HepG2 (cell line): ENCODE data around the gene UQCRC1. TPM values are rescaled to one million over a fixed set of nuclear protein-coding genes. Genes with fewer than 3 reads are reported as not detected.

ENCODE experiments used
- BHLHE40 ChIP-seq: IDR thresholded peaks from 2 replicates; pipeline ENCODE4 v1.6.1; 2011; ENCODE audit warnings: low read length, improper control_type of control experiment
- FOXP1 ChIP-seq, 2 experiments: fragments of 450-650 bp in 1 of 2; IDR thresholded peaks; 2 replicates each; pipeline ENCODE4 v1.6.1; 2017 to 2018; ENCODE audit warnings: antibody characterized with exemption in 1 of 2
- GMEB2 ChIP-seq: IDR thresholded peaks from 2 replicates; pipeline ENCODE4 v1.6.1; 2016; ENCODE audit warnings: missing biosample characterization, missing genetic modification reagents, low read depth
- HCFC1 ChIP-seq: fragments of 150-350 bp; IDR thresholded peaks from 2 replicates; pipeline ENCODE4 v1.6.1; 2014; ENCODE audit warnings: low read depth, low read length
- HNF4A ChIP-seq: sonication (generic); formaldehyde crosslinking; IDR thresholded peaks from 2 replicates; pipeline ENCODE4 v1.4.0; 2020; ENCODE audit warnings: missing genetic modification reagents
- HOXA7 ChIP-seq: sonication (generic); formaldehyde crosslinking; IDR thresholded peaks from 2 replicates; pipeline ENCODE4 v1.8.1; 2022; ENCODE audit warnings: mild to moderate bottlenecking, missing genetic modification reagents, moderate library complexity
- KAT2B ChIP-seq: fragments of 150-350 bp; IDR thresholded peaks from 2 replicates; pipeline ENCODE4 v1.6.1; 2014; ENCODE audit warnings: low read depth, low read length, borderline replicate concordance
- PCBP1 ChIP-seq: fragments of 200-400 bp; formaldehyde crosslinking; IDR thresholded peaks from 2 replicates; pipeline ENCODE4 v1.6.1; 2017; ENCODE audit warnings: mild to moderate bottlenecking, low read depth, low read length, borderline replicate concordance
- PHB2 ChIP-seq: fragments of 450-650 bp; IDR thresholded peaks from 2 replicates; pipeline ENCODE4 v1.6.1; 2018; ENCODE audit not compliant: partially characterized antibody
- RFX3 ChIP-seq: IDR thresholded peaks from 2 replicates; pipeline ENCODE4 v1.6.1; 2016; ENCODE audit warnings: missing biosample characterization, missing genetic modification reagents
- RNF219 ChIP-seq: sonication (generic); formaldehyde crosslinking; IDR thresholded peaks from 2 replicates; pipeline ENCODE4 v1.5.0; 2020; ENCODE audit warnings: mild to moderate bottlenecking, missing genetic modification reagents
- SRF ChIP-seq: IDR thresholded peaks from 2 replicates; pipeline ENCODE4 v1.6.1; 2011; ENCODE audit warnings: mild to moderate bottlenecking, low read depth, low read length, moderate library complexity
- SRSF4 ChIP-seq: fragments of 200-400 bp; formaldehyde crosslinking; IDR thresholded peaks from one replicate; pipeline ENCODE4 v1.6.1; 2018; ENCODE audit warnings: mild to moderate bottlenecking, low read depth, low read length, moderate library complexity; ENCODE audit not compliant: poor library complexity, severe bottlenecking
- TFE3 ChIP-seq: IDR thresholded peaks from 2 replicates; pipeline ENCODE4 v1.6.1; 2016
- ZC3H13 ChIP-seq: sonication (generic); formaldehyde crosslinking; IDR thresholded peaks from 2 replicates; pipeline ENCODE4 v1.8.1; 2023; ENCODE audit warnings: mild to moderate bottlenecking, missing genetic modification reagents, moderate library complexity
- ZNF260 ChIP-seq: sonication (generic); formaldehyde crosslinking; IDR thresholded peaks from 2 replicates; pipeline ENCODE4 v1.4.0; 2020; ENCODE audit warnings: missing genetic modification reagents, low read depth, mild to moderate bottlenecking, borderline replicate concordance
- ZNF367 ChIP-seq: sonication (generic); formaldehyde crosslinking; IDR thresholded peaks from 2 replicates; pipeline ENCODE4 v1.4.0; 2020; ENCODE audit warnings: missing genetic modification reagents, borderline replicate concordance
- ZNF546 ChIP-seq: sonication (generic); formaldehyde crosslinking; conservative IDR thresholded peaks from 2 replicates; pipeline ENCODE4 v1.8.1; 2023; ENCODE audit warnings: mild to moderate bottlenecking, missing genetic modification reagents
- ZNF788 ChIP-seq: sonication (generic); formaldehyde crosslinking; IDR thresholded peaks from 2 replicates; pipeline ENCODE4 v1.5.0; 2020; ENCODE audit warnings: mild to moderate bottlenecking, missing genetic modification reagents, borderline replicate concordance
- polyA plus RNA-seq, 8 experiments: library from polyadenylated mRNA; depleted of rRNA in 3 of 8; stranded (reverse) in 7 of 8; unstranded in 1 of 8; fragments of >200 nt; fragmentation: Illumina TruSeq in 4 of 8; extraction: Trizol in 4 of 8; gene quantifications; 2 replicates each; pipeline versions ENCODE4 v1.2.1 to v1.2.3, GENCODE V29; 2011 to 2016; ENCODE audit warnings: low read depth in 4 of 8, missing spikeins in 1 of 8, mixed read lengths in 1 of 8; ENCODE audit not compliant: insufficient read depth in 1 of 8
- total RNA-seq, 5 experiments: library from RNA; depleted of rRNA; stranded (reverse); fragments of >200 nt; fragmentation: Illumina TruSeq; extraction: Trizol; gene quantifications; 2 replicates each; pipeline ENCODE4 v1.2.3, GENCODE V29; 2016; ENCODE audit warnings: low read depth in 1 of 5
- TF ChIP-seq, protein P1 (sequence below): sonication (generic); formaldehyde crosslinking; conservative IDR thresholded peaks from 2 replicates; pipeline ENCODE4 v1.5.0; 2020; ENCODE audit warnings: missing genetic modification reagents
- TF ChIP-seq, protein P2 (sequence below): sonication (generic); formaldehyde crosslinking; IDR thresholded peaks from 2 replicates; pipeline ENCODE4 v1.5.0; 2020; ENCODE audit warnings: missing genetic modification reagents

UQCRC1 gene
- total and polyA plus RNA-seq, 2 of the 13 experiments (the other 11 are each of a cell fraction or from before 2014, with no cell fraction given): 316 to 680 TPM

- TF ChIP-seq GMEB2 (CRISPR knock-in tag) (no peak), ZNF546 (CRISPR knock-in tag) (no peak), TFE3 (CRISPR knock-in tag) (0 out of 2 replicates have a peak, but pooled peaks have one; percentile 13), HNF4A (peak; percentile 25; the same call in 1 of the 2 replicates), KAT2B (no peak), HOXA7 (CRISPR knock-in tag) (no peak), PHB2 (no peak), ZC3H13 (no peak; the same call in 1 of the 2 replicates), ZNF367 (CRISPR knock-in tag) (0 out of 2 replicates have a peak, but pooled peaks have one; percentile 24), ZNF788 (CRISPR knock-in tag) (peak; percentile 84; the same call in 1 of the 2 replicates), RNF219 (no peak), SRF (no peak), RFX3 (no peak), HCFC1 (no peak; the same call in 1 of the 2 replicates), SRSF4 (no peak), FOXP1 (IDR thresholded peaks at IDR 0.05) (no peak), FOXP1 (CRISPR knock-in tag; IDR thresholded peaks at IDR 0.05) (no peak), BHLHE40 (no peak), PCBP1 (0 out of 2 replicates have a peak, but pooled peaks have one; percentile 23), ZNF260 (0 out of 2 replicates have a peak, but pooled peaks have one; percentile 43)
- TF ChIP-seq, protein P1, sequence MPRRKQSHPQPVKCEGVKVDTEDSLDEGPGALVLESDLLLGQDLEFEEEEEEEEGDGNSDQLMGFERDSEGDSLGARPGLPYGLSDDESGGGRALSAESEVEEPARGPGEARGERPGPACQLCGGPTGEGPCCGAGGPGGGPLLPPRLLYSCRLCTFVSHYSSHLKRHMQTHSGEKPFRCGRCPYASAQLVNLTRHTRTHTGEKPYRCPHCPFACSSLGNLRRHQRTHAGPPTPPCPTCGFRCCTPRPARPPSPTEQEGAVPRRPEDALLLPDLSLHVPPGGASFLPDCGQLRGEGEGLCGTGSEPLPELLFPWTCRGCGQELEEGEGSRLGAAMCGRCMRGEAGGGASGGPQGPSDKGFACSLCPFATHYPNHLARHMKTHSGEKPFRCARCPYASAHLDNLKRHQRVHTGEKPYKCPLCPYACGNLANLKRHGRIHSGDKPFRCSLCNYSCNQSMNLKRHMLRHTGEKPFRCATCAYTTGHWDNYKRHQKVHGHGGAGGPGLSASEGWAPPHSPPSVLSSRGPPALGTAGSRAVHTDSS (CRISPR knock-in tag): no peak
- TF ChIP-seq, protein P2, sequence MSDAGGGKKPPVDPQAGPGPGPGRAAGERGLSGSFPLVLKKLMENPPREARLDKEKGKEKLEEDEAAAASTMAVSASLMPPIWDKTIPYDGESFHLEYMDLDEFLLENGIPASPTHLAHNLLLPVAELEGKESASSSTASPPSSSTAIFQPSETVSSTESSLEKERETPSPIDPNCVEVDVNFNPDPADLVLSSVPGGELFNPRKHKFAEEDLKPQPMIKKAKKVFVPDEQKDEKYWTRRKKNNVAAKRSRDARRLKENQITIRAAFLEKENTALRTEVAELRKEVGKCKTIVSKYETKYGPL (CRISPR knock-in tag): 0 out of 2 replicates have a peak, but pooled peaks have one; percentile 10
Observed at GRCh38 chr3:48609088-48610005, at the start of gene UQCRC1 (continued).
